Natural killer cell (primary cell): Measurements from ENCODE around the gene NFX1. TPM values are rescaled to one million over a fixed set of nuclear protein-coding genes. Genes with fewer than 3 reads are reported as not detected.
"Not testable (repeated sequence)": the region's sequence is repeated elsewhere in the genome, so short reads cannot be mapped to it uniquely, and the experiment has no call there.

ENCODE experiments used
- ATAC-seq, 3 donors: fragments of 150-1000 bp in 2 of 3; fragments of 200-7000 bp in 1 of 3; cut with Tn5 transposase; 1 replicate in 1 of 3; 2 replicates in 2 of 3; pipeline ENCODE4 v1.10.0; 2021; ENCODE audit warnings: mild to moderate bottlenecking in 2 of 3, moderate library complexity in 2 of 3
- DNase-seq, 2 donors: peaks; one replicate each; pipeline versions ENCODE4 v3.0.0 to v3.0.0-alpha.2; 2013 to 2021; ENCODE audit warnings: mixed read lengths in 1 of 2
- H3K27ac ChIP-seq: one replicate; pipeline ENCODE4 v1.5.1; 2013; ENCODE audit warnings: mild to moderate bottlenecking, low read length
- H3K27me3 ChIP-seq: one replicate; pipeline ENCODE4 v1.6.1; 2013; ENCODE audit warnings: low read length; ENCODE audit not compliant: control insufficient read depth, insufficient read depth
- H3K36me3 ChIP-seq: one replicate; pipeline ENCODE4 v1.6.1; 2013; ENCODE audit warnings: low read length; ENCODE audit not compliant: control insufficient read depth, insufficient read depth
- H3K4me1 ChIP-seq: one replicate; pipeline ENCODE4 v1.6.1; 2013; ENCODE audit warnings: low read length; ENCODE audit not compliant: control insufficient read depth, insufficient read depth
- H3K4me3 ChIP-seq: one replicate; pipeline ENCODE4 v1.5.1; 2013; ENCODE audit warnings: low read length
- H3K9me3 ChIP-seq: one replicate; pipeline ENCODE4 v1.6.1; 2013; ENCODE audit warnings: low read length; ENCODE audit not compliant: control insufficient read depth, insufficient read depth
- H3K27ac Mint-ChIP-seq, 2 donors: one replicate each; pipeline ENCODE4 v1.8.0; 2022; ENCODE audit warnings: mild to moderate bottlenecking in 2 of 2, mixed read lengths in 2 of 2, moderate library complexity in 1 of 2
- H3K27me3 Mint-ChIP-seq, 2 donors: one replicate each; pipeline ENCODE4 v1.8.0; 2022; ENCODE audit warnings: low read depth in 2 of 2, mixed read lengths in 2 of 2
- H3K36me3 Mint-ChIP-seq: one replicate; pipeline ENCODE4 v1.8.0; 2022; ENCODE audit warnings: mixed read lengths
- H3K4me1 Mint-ChIP-seq, 2 donors: one replicate each; pipeline ENCODE4 v1.8.0; 2022; ENCODE audit warnings: mixed read lengths in 2 of 2
- H3K4me3 Mint-ChIP-seq: one replicate; pipeline ENCODE4 v1.8.0; 2022; ENCODE audit warnings: mild to moderate bottlenecking, moderate library complexity, mixed read lengths
- H3K9me3 Mint-ChIP-seq, 2 donors: one replicate each; pipeline ENCODE4 v1.8.0; 2022; ENCODE audit warnings: mixed read lengths in 2 of 2
- WGBS: methylation state at CpG from one replicate; pipeline ENCODE4 v1.1.7; 2013; ENCODE audit warnings: missing lambda C conversion rate; ENCODE audit not compliant: insufficient coverage; 5-methylcytosine and 5-hydroxymethylcytosine counted together
- intact Hi-C: fragments of 100-400 bp; cut with micrococcal nuclease; formaldehyde crosslinking; loops from one replicate; pipeline ENCODE4 v1.14.2; 2022
- total RNA-seq, 4 donors: library from RNA; stranded (reverse); fragments of 120-200 nt in 1 of 4; gene quantifications; one replicate each; pipeline versions ENCODE4 v1.2.3 to v1.2.4, GENCODE V29; 2013 to 2022
- TF ChIP-seq, protein P1 (sequence below): fragments of 200-600 bp; IDR thresholded peaks from one replicate; pipeline ENCODE4 v1.8.0; 2022; ENCODE audit warnings: antibody characterized with exemption

Gene NFX1
- total RNA-seq, 3 donors from 2014 or later (not counting 1 experiment from before 2014, with no cell fraction given), result 33.0 to 38.8 (median 38.5) TPM

GRCh38 chr9:33331377-33331891, 41.1 kb downstream of the NFX1 start:
- Mint-ChIP-seq H3K4me3 (no peak overlapping the region), H3K4me1 (no peaks in the 10 kb centered on the region), H3K9me3 (no peaks in the 10 kb centered on the region), H3K36me3 (peaks cover 27% of the 10 kb centered on the region), H3K27me3 (no peaks in the 10 kb centered on the region), H3K27ac (peak overlapping the region in 1 of 2 donors; percentile 4)
- intact Hi-C loops, result no loop called here
- Histone ChIP-seq H3K27me3 (no peaks in the 10 kb centered on the region), H3K36me3 (peaks cover 59% of the 10 kb centered on the region), H3K4me1 (no peaks in the 10 kb centered on the region), H3K4me3 (no peak overlapping the region), H3K27ac (no peak overlapping the region), H3K9me3 (no peaks in the 10 kb centered on the region)
- TF ChIP-seq, protein P1, sequence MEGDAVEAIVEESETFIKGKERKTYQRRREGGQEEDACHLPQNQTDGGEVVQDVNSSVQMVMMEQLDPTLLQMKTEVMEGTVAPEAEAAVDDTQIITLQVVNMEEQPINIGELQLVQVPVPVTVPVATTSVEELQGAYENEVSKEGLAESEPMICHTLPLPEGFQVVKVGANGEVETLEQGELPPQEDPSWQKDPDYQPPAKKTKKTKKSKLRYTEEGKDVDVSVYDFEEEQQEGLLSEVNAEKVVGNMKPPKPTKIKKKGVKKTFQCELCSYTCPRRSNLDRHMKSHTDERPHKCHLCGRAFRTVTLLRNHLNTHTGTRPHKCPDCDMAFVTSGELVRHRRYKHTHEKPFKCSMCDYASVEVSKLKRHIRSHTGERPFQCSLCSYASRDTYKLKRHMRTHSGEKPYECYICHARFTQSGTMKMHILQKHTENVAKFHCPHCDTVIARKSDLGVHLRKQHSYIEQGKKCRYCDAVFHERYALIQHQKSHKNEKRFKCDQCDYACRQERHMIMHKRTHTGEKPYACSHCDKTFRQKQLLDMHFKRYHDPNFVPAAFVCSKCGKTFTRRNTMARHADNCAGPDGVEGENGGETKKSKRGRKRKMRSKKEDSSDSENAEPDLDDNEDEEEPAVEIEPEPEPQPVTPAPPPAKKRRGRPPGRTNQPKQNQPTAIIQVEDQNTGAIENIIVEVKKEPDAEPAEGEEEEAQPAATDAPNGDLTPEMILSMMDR, result no peak
- no peak for ATAC-seq
- no peak for DNase-seq
- WGBS, result 86% methylated on average over 3 of the region's 3 CpGs

- Histone ChIP-seq H3K9me3 (no peaks in the 10 kb centered on the region), H3K36me3 (peaks cover 60% of the 10 kb centered on the region), H3K27me3 (no peaks in the 10 kb centered on the region), H3K27ac (no peak overlapping the region), H3K4me1 (no peaks in the 10 kb centered on the region), H3K4me3 (no peak overlapping the region)
- intact Hi-C loops, result no loop called here
- Mint-ChIP-seq H3K4me1 (no peaks in the 10 kb centered on the region), H3K27ac (peak overlapping the region; percentile 4 to 30), H3K27me3 (no peaks in the 10 kb centered on the region), H3K4me3 (no peak overlapping the region), H3K9me3 (no peaks in the 10 kb centered on the region), H3K36me3 (peaks cover 27% of the 10 kb centered on the region)
- DNase-seq (no peak), ATAC-seq (no peak)
- WGBS, result 91% methylated on average over 2 of the region's 2 CpGs
- TF ChIP-seq, protein P1, result no peak
These were observed 41.7 kb downstream of the NFX1 start for GRCh38 chr9:33332011-33332410.

DNA sequence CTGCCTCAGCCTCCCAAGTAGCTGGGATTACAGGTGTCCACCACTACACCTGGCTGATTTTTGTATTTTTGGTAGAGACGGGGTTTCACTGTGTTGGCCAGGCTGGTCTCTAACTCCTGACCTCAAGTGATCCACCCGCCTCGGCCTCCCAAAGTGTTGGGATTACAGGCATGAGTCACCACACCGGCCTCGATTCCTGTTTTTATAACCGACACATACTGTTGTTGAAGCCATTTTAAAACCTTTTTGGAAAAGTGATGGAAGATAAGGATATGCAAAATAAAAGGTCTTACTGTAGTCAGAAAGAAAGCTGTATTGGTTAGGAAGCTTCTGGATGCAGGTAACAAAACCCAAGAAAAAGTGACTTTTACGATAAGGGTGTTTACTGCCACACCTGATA, 42.6 kb downstream of the NFX1 start:
- H3K27ac Mint-ChIP-seq, DNase-seq, H3K4me3 Mint-ChIP-seq, ATAC-seq, H3K4me1 ChIP-seq, H3K27me3 Mint-ChIP-seq, H3K9me3 Mint-ChIP-seq, H3K27ac ChIP-seq, H3K4me3 ChIP-seq, H3K27me3 ChIP-seq, intact Hi-C loops, H3K4me1 Mint-ChIP-seq, H3K9me3 ChIP-seq: not testable (repeated sequence)
- H3K36me3 ChIP-seq, result peaks cover 62% of the 10 kb centered on the region
- H3K36me3 Mint-ChIP-seq, result peaks cover 27% of the 10 kb centered on the region
- WGBS, result 97% methylated on average over 7 of the region's 7 CpGs

- DNase-seq (no peak), ATAC-seq (peak in 1 of 3 donors; percentile 24)
- H3K4me3 Mint-ChIP-seq, result peak overlapping the region; percentile 69
- peak overlapping the region; percentile 59 to 77 for H3K27ac Mint-ChIP-seq
- peaks cover 0 to 2% of the 10 kb centered on the region in 2 donors for H3K9me3 Mint-ChIP-seq
- Histone ChIP-seq H3K4me3 (no peak overlapping the region), H3K9me3 (peaks cover 9% of the 10 kb centered on the region), H3K36me3 (peaks cover 65% of the 10 kb centered on the region), H3K4me1 (peaks cover 14% of the 10 kb centered on the region), H3K27me3 (no peaks in the 10 kb centered on the region), H3K27ac (no peak overlapping the region)
- H3K36me3 Mint-ChIP-seq, result peaks cover 15% of the 10 kb centered on the region
- TF ChIP-seq, protein P1, result no peak
- H3K27me3 Mint-ChIP-seq, result no peaks in the 10 kb centered on the region
- WGBS, result 94% methylated on average over 3 of the region's 3 CpGs
- peaks cover 25 to 28% of the 10 kb centered on the region in 2 donors for H3K4me1 Mint-ChIP-seq
- intact Hi-C loops, result no loop called here
These were observed 49.9 kb downstream of the NFX1 start for GRCh38 chr9:33340186-33340585.
